Stomach (tissue), 4 donors: Measurements from ENCODE around the gene RIMBP2.

Experiments
- EP300 ChIP-seq: sonication (generic); formaldehyde crosslinking; IDR thresholded peaks from one replicate; pipeline ENCODE4 v1.6.1; 2017; ENCODE audit warnings: antibody characterized with exemption
- POLR2A ChIP-seq, 4 donors: fragments of 450-650 bp; IDR thresholded peaks; one replicate each; pipeline ENCODE4 v1.6.1; 2016; ENCODE audit warnings: antibody characterized with exemption in 4 of 4, control low read depth in 2 of 4, mild to moderate bottlenecking in 1 of 4, moderate library complexity in 1 of 4
- TF ChIP-seq, protein P1 (sequence below), 7 experiments: fragments of 450-650 bp in 4 of 7; fragments of 200-600 bp in 3 of 7; sonication (generic) in 3 of 7; IDR thresholded peaks; one replicate each; pipeline ENCODE4 v1.5.1; 2016 to 2019; ENCODE audit warnings: antibody characterized with exemption in 7 of 7, control low read depth in 2 of 7, mild to moderate bottlenecking in 1 of 7

DNA sequence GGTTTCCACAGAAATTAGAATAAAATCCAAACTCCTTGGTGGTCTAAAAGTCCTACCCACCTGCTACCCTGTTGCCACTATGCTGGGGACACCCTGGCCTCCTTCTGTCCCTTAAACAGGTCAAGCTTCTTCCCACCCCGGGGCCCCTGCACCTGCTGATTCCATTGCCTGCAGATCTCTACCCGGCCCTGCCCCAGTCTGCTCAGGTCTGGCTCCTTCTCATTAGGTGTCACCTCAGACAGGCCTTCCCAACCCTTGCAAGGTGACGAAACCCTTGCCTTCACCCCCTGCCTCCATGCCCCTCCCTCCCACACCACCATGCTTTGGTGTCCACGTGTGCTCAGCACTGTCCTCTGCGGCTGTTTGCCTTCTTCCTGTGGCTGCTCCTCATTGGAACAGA, 207.8 kb downstream of the RIMBP2 start:
- TF ChIP-seq POLR2A (IDR thresholded peaks at IDR 0.05) (no peak), EP300 (no peak)
- TF ChIP-seq, protein P1, sequence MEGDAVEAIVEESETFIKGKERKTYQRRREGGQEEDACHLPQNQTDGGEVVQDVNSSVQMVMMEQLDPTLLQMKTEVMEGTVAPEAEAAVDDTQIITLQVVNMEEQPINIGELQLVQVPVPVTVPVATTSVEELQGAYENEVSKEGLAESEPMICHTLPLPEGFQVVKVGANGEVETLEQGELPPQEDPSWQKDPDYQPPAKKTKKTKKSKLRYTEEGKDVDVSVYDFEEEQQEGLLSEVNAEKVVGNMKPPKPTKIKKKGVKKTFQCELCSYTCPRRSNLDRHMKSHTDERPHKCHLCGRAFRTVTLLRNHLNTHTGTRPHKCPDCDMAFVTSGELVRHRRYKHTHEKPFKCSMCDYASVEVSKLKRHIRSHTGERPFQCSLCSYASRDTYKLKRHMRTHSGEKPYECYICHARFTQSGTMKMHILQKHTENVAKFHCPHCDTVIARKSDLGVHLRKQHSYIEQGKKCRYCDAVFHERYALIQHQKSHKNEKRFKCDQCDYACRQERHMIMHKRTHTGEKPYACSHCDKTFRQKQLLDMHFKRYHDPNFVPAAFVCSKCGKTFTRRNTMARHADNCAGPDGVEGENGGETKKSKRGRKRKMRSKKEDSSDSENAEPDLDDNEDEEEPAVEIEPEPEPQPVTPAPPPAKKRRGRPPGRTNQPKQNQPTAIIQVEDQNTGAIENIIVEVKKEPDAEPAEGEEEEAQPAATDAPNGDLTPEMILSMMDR (IDR thresholded peaks at IDR 0.05) = no peak
